SK-N-SH treated with all-trans-retinoic acid at 6 μM for 48 hours (cell line): ENCODE results near the gene SAA1.
"Not testable (repeated sequence)": the region's sequence is repeated elsewhere in the genome, so short reads cannot be mapped to it uniquely, and the experiment has no call there.

Experiments used
- ARNTL ChIP-seq: fragments of 450-650 bp; formaldehyde crosslinking; IDR thresholded peaks from 2 replicates; pipeline ENCODE4 v1.5.0; 2020; ENCODE audit warnings: low read depth, mild to moderate bottlenecking, moderate library complexity, borderline replicate concordance
- PPARA ChIP-seq: fragments of 250-450 bp; sonication (Bioruptor Pico); IDR thresholded peaks from 2 replicates; pipeline ENCODE4 v1.5.0; 2020; ENCODE audit warnings: mild to moderate bottlenecking, borderline replicate concordance
- TOX ChIP-seq: fragments of 250-450 bp; sonication (Bioruptor Pico); IDR thresholded peaks from 2 replicates; pipeline ENCODE4 v1.8.0; 2021; ENCODE audit warnings: mild to moderate bottlenecking, moderate library complexity, borderline replicate concordance
- TF ChIP-seq, protein P1 (sequence below): fragments of 250-450 bp; sonication (Bioruptor Pico); IDR thresholded peaks from 2 replicates; pipeline ENCODE4 v1.8.0; 2020; ENCODE audit warnings: mild to moderate bottlenecking, moderate library complexity, borderline replicate concordance

DNA sequence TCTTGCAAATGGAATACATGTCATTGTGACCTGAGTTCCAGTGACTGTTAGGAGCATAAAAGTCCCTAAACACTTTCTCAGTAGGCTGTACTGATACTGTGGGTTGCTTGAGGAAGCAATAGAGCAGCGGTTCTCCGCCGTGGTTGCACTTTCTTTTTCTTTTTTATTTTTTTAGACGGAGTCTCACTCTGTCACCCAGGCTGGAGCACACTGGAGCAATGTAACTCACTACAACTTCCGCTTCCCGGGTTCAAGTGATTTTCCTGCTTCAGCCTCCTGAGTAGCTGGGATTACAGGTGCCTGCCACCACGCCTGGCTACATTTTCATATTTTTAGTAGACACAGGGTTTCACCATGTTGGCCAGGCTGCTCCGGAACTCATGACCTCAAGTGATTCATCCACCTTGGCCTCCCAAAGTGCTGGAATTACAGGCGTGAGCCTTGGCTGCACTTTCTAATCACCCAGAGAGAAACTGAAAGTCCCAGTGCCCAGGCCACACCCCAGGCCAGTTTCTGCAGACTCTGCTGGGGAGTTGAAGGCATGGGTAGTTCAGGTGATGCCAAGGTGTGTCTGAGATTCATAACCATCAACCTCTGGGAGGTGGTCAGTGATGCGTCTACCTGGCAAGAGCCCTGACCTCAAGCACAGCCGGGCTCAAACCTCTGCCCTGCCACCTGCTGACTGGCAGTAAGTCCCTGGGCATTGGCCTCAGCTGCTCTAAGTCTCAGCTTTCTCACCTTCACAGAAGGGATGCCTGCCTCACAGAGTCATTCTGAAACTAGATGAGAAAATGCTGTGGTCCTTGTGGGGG is 19.5 kb upstream of the SAA1 start:
- TF ChIP-seq, protein P1, sequence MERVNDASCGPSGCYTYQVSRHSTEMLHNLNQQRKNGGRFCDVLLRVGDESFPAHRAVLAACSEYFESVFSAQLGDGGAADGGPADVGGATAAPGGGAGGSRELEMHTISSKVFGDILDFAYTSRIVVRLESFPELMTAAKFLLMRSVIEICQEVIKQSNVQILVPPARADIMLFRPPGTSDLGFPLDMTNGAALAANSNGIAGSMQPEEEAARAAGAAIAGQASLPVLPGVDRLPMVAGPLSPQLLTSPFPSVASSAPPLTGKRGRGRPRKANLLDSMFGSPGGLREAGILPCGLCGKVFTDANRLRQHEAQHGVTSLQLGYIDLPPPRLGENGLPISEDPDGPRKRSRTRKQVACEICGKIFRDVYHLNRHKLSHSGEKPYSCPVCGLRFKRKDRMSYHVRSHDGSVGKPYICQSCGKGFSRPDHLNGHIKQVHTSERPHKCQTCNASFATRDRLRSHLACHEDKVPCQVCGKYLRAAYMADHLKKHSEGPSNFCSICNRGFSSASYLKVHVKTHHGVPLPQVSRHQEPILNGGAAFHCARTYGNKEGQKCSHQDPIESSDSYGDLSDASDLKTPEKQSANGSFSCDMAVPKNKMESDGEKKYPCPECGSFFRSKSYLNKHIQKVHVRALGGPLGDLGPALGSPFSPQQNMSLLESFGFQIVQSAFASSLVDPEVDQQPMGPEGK (CRISPR knock-in tag): not testable (repeated sequence)
- TF ChIP-seq ARNTL, TOX, PPARA (CRISPR knock-in tag): not testable (repeated sequence)
